Stimulated activated CD4-positive, alpha-beta T cell treated with anti-CD3 and anti-CD28 coated beads, TNF-alpha, amount 100 ng/mL, for 4 hours (primary cell): Measurements from ENCODE around the gene IRF7.

Source experiments
- DNase-seq, 3 experiments: peaks; one replicate each; pipeline ENCODE4 v3.0.0-alpha.2; 2020; ENCODE audit warnings: low read depth in 3 of 3

Gene IRF7

GRCh38 chr11:563812-564578 is 51.8 kb downstream of the IRF7 start:
- DNase-seq, result no peak

- no peak for DNase-seq
Observed at GRCh38 chr11:563066-563811, 52.5 kb downstream of the IRF7 start.
